Fibroblast of villous mesenchyme (primary cell): ENCODE data around the gene LMAN2. TPM values are rescaled to one million over a fixed set of nuclear protein-coding genes. Genes with fewer than 3 reads are reported as not detected.

Source experiments
- DNase-seq: peaks from one replicate; pipeline ENCODE4 v3.0.0-alpha.2; 2010; ENCODE audit warnings: low read depth
- H3K4me3 ChIP-seq: 2 replicates; pipeline ENCODE4 v1.5.1; 2011; ENCODE audit warnings: low read depth, mild to moderate bottlenecking, low read length
- CTCF ChIP-seq: IDR thresholded peaks from 2 replicates; pipeline ENCODE4 v1.5.1; 2012; ENCODE audit warnings: low read depth, mild to moderate bottlenecking, low read length; ENCODE audit not compliant: insufficient read depth
- total RNA-seq: library from RNA; depleted of rRNA; stranded (reverse); fragments of >200 nt; gene quantifications from 2 replicates; pipeline ENCODE4 v1.2.3, GENCODE V29; 2012

The LMAN2 gene
- total RNA-seq, 1 donor = 284 TPM

GRCh38 chr5:177290816-177291596 is 60.5 kb downstream of the LMAN2 start:
- TF ChIP-seq CTCF = no peak
- H3K4me3 ChIP-seq = no peak overlapping the region
- DNase-seq = no peak

GRCh38 chr5:177288191-177288590 is 63.3 kb downstream of the LMAN2 start:
- no peak for TF ChIP-seq CTCF
- DNase-seq = no peak
- no peak overlapping the region for H3K4me3 ChIP-seq

Other genes with a start within 250 kb of the LMAN2 start
- gene NSD1, start 217.9 kb downstream of the LMAN2 start, total RNA-seq = 59.3 and 70.0 TPM in 2 replicates
- 14.2 and 18.0 TPM in 2 replicates for gene RAB24, start 47.9 kb downstream of the LMAN2 start, total RNA-seq
- gene PRELID1, start 47.9 kb downstream of the LMAN2 start, total RNA-seq = 122 TPM in 2 replicates
- 7.7 and 9.1 TPM in 2 replicates for gene MXD3, start 39.8 kb downstream of the LMAN2 start, total RNA-seq
- 3.5 TPM in 2 replicates for gene RGS14, start 6.3 kb upstream of the LMAN2 start, total RNA-seq
- not detected in 2 replicates for gene SLC34A1, start 32.8 kb upstream of the LMAN2 start, total RNA-seq
- not detected in 2 replicates for gene PFN3, start 49.0 kb upstream of the LMAN2 start, total RNA-seq
- gene F12, start 57.9 kb upstream of the LMAN2 start, total RNA-seq = 0.43 and 0.64 TPM in 2 replicates
- 24.2 and 26.4 TPM in 2 replicates for gene GRK6, start 75.0 kb upstream of the LMAN2 start, total RNA-seq
- 4.5 and 4.7 TPM in 2 replicates for gene PRR7, start 95.1 kb upstream of the LMAN2 start, total RNA-seq
- 201 and 214 TPM in 2 replicates for gene DBN1, start 122.0 kb upstream of the LMAN2 start, total RNA-seq
- 283 and 383 TPM in 2 replicates for gene PDLIM7, start 145.9 kb upstream of the LMAN2 start, total RNA-seq
- gene DOK3, start 158.2 kb upstream of the LMAN2 start, total RNA-seq = 2.6 TPM in 2 replicates
- gene DDX41, start 165.3 kb upstream of the LMAN2 start, total RNA-seq = 56.0 and 56.1 TPM in 2 replicates
- 26.3 and 29.6 TPM in 2 replicates for gene FAM193B, start 202.9 kb upstream of the LMAN2 start, total RNA-seq
- gene TMED9, start 240.5 kb upstream of the LMAN2 start, total RNA-seq = 113 and 130 TPM in 2 replicates
- gene B4GALT7, start 248.5 kb upstream of the LMAN2 start, total RNA-seq = 30.3 and 30.7 TPM in 2 replicates